ENCODE results near the gene OMP.
"Not testable (repeated sequence)": the region's sequence is repeated elsewhere in the genome, so short reads cannot be mapped to it uniquely, and the experiment has no call there.

The OMP gene

DNA sequence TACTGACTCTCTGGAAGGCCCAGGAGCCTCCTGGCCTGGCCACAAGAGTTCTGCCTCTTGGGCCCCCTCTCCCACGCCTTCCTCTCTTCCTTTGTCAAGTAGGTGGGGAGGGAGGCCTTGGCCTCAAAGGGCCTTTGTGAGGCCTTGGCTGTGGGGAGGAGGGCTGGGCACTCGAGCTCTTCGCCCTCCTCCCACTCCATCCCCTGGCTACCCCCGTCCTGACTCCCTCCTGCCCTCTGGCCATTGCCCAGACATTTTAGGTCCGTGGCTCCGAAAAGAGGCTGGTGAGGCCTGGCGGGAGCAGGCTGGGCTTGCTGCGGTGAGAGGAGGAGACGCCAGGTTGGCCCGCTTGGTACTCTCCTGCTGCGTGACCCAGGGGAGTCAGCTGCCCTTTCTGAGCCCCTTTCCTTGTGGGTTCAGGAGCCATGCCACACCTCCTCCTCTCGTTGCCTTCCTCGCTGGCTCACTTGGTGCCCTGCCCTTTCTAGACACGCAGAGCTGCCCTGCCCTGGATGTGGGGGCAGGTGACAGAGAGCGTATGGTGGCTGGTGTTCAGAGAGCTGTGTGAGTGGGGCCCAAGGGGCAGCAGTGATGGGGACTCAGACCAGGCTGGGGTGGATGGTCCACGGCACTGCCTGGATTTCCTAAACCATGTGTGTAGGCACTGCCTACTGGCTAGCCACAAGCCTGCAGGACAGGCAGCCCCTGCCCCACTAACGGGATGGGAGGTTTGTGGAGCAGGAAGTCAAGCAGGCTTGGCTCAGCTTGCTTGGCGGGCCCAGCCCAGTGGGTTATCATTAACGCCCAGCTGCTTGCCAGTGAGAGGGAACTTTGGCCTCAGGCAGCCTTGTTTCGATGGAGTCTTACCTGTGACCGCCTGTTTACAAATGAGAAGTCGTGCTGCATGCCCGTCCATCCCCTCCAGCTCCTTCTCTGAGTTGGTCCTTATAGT is 15.8 kb upstream of the OMP start:
- no peak for DNase-seq (ENCODE audit: low read depth)

- no peak for DNase-seq (ENCODE audit: low read depth)
Observed at GRCh38 chr11:77087723-77088225, 14.9 kb upstream of the OMP start.

- no peak for DNase-seq (ENCODE audit: low read depth)
Observed at GRCh38 chr11:77088236-77089003, 14.2 kb upstream of the OMP start.

- no peak for DNase-seq (ENCODE audit: low read depth)
Observed at GRCh38 chr11:77089004-77089545, 13.6 kb upstream of the OMP start.

GRCh38 chr11:77090046-77090372 is 12.6 kb upstream of the OMP start:
- DNase-seq (ENCODE audit: low read depth) = no peak

GRCh38 chr11:77090373-77091111 is 12.1 kb upstream of the OMP start:
- DNase-seq (ENCODE audit: low read depth) = no peak

- peak; percentile 75 for DNase-seq (ENCODE audit: low read depth)
Observed at GRCh38 chr11:77091146-77091940, 11.3 kb upstream of the OMP start.

DNA sequence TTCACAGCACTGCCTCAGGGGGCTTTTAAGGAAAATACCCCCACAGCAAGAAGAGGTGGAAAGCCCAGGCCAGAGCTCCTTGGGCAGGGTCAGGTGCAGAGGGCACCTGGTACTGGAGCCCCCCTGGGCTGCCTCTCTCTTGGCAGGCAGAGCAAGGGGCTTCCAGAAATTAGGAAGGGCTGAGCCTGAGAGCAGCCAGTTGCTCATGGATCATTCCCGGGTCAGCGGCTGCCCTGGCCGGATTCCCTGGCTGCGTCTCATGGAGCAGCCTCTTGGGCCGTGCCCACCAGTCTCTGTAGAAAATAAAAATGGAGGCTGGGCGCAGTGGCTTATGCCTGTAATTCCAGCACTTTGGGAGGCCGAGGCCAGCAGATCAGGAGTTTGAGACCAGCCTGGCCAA is 10.3 kb upstream of the OMP start:
- DNase-seq (ENCODE audit: low read depth) = no peak

DNA sequence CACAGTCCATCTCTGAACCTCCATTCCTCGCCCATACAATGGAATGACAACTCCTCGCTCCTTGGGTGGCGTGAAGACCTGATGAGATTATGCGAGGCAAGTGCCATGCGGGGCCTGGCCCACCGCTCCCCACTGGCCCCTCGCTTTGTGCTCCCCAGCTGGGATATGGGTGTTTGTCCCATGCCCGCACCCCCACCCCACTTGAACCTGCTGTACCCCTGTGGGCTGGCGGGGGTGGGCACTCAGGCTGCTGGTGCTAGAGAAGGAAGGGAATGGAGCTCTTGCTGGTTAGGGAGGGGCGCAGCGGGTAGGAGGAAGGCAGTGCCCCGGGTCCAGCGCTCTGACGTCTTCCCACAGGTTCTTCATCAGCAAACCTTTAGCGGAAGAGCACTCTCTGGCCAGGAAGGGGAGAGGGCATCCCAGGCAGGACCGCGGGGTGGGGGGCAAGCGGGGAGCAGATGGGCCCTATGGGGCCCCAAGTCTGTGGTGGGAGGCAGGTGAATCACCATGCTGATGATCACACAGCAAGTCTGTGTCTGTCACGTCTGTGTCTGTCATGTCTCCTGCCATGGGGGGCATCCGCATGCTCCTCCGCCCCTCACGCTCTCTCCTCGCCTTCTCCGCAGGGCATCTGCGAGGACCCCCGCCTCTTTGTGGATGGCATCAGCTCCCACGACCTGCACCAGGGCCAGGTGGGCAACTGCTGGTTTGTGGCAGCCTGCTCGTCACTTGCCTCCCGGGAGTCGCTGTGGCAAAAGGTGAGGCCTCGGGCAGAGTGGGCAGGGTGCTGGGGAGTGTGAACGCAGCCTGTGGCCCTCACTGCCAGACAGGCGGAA is 9.4 kb upstream of the OMP start:
- no peak for DNase-seq (ENCODE audit: low read depth)

GRCh38 chr11:77093987-77094840 is 8.4 kb upstream of the OMP start:
- no peak for DNase-seq (ENCODE audit: low read depth)

DNA sequence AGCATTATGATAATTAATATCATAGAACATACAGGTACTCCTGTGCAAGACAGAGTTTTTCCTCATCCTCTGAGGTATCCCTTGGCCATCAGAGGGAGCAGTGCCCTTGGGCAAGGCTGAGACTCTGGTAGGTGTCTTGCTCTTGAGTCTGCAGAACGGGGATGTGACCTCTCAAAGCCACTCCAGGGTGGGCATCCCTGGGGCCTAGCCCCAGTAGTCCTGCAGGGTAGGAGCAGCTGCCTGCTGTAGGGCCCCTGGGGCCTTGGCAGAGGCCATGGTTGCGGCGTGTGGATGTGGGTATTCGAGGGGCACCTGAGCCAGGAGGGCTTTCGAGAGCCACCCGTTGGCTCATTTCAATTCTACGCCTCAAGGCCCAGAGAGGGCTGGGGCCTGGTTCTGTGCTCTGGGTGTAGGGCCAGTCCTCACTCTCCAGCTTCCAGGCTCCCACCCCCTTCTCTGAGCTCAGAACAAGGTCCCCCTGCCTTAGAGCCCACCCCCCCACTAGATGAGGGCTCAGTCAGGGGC is 7.7 kb upstream of the OMP start:
- no peak for DNase-seq (ENCODE audit: low read depth)

DNA sequence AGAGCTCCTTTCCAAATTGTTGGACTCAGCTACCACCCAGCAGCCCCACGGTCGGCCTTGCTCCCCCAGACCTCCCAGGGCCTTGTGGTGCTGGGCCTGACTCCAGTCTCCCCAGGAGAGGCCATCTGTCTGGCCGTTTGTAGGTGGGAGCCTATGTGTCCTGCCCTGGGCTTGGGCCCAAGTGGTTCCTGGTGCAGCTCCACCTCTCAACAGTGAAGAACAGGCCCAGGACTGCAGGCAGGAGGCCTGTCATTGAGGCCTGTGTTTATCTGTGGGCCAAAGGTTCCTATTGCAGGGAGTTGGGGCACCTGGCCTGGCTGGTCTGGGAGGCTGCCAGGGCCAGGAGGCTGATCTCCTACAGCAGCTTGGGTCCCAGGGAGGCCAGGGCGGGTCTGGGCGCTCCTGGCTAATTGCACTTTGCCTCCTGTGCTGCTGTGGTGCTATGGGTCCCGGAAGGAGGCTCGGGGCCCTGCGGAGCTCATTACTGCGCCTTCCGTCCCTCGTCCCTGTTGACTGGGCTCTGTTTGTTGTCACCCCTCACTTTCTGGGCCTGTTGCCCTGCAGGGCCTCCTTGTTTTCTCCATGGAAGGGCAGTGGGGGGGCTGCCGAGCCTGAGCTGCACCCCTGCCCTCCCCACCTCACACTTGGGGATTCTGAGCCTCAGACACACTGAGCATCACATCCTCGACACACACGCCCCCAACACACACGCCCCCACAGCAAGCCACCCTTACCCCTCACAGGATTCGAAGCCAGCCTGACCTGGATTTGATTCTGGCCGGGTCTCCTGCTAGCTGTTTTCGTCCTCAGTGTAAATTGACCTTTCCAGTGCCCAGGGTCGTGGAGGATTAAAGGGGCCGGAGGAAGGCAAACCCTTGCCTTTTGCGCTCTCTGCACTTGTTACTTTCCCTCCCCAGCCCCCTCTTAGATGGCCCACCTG is 6.8 kb upstream of the OMP start:
- no peak for DNase-seq (ENCODE audit: low read depth)

DNA sequence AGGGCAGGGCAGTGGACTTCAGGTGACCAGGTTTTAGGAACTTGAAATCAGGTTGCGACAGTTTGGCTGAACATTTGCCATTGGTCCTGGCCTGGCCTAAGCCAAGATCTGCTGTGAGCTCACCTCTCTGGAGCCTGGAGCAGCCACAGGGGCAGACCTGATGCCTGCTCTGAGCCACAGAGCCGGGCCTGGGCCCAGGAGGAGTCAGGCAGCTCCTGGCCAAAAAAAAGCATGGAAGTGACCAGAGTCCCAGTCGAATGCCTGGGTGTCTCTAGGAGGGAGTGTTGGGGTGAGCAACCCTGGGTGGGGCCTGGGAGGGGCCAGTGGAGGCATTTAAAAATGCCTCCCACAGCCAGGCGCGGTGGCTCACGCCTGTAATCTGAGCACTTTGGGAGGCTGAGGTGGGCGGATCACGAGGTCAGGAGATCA is 6.0 kb upstream of the OMP start:
- no peak for DNase-seq (ENCODE audit: low read depth)

DNA sequence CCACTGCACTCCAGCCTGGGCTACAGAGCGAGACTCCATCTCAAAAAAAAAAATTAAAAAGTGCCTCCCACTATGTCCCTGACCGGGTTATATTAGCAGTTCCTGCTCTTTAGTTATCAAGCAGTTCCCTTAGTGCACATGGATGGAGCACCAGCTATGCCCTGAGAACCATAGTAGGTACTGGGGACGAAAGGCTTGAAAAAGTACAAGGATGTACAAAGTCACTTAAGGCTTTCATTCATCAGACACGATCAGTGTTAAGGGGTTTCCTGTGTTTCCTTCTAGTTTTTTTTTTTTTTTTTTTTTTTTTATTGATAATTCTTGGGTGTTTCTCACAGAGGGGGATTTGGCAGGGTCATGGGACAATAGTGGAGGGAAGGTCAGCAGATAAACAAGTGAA is 5.5 kb upstream of the OMP start:
- DNase-seq (ENCODE audit: low read depth) = not testable (repeated sequence)

DNA sequence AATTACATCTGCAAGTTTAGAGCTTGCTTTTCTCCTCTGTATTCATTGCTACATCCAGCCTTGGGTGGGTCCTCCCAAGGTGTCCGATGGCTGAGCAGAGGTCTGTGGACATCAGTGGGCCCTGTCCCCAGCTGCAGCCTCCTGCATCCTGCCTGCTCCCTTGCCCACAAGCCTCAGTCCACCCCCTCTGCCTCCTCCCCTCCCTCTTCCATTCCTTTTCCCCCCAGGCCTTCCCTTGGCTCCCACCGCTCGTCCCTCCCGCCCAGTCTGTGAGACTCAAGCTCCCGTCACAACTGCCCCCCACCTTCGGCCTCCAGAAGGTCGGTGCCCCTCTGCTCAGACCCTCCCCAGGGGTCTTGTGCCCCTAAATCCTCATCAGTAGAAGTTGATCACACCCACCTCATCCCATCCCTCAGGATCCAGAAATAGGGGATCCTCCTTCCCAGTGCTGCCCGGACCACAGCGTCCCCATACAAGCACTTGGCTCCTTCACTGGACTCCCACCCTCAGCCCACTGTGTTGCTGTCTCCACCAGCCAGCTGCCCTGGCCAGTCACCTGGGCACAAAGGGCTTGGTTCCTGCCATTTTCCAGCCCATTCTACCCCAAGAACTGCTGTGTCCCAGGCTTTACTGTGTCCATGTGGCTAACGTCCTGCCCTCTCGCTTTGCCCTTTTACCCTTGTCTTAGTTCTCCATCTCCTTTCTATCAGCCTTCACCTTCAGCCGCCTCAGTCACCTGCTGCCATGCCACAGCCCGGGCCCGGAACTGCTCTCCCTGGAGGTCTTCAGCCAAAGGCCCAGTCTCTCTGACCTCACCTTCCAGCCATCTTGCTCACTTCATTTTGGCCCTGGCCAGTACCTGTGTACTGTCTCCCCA is 2.2 kb upstream of the OMP start:
- no peak for DNase-seq (ENCODE audit: low read depth)

GRCh38 chr11:77101043-77101537 is 1.6 kb upstream of the OMP start:
- DNase-seq (ENCODE audit: low read depth) = peak; percentile 48

GRCh38 chr11:77103319-77103718 is 679 bp downstream of the OMP start:
- no peak for DNase-seq (ENCODE audit: low read depth)
